WTC11 (cell line): Measurements from ENCODE around the gene C6orf47. TPM values are rescaled to one million over a fixed set of nuclear protein-coding genes. Genes with fewer than 3 reads are reported as not detected.

Experiments used
- ARID4B ChIP-seq: sonication (generic); formaldehyde crosslinking; IDR thresholded peaks from 2 replicates; pipeline ENCODE4 v1.8.0; 2023; ENCODE audit warnings: missing genetic modification reagents, mild to moderate bottlenecking, borderline replicate concordance
- E2F4 ChIP-seq: sonication (generic); formaldehyde crosslinking; IDR thresholded peaks from 2 replicates; pipeline ENCODE4 v1.8.1; 2022; ENCODE audit warnings: low read depth, mild to moderate bottlenecking, moderate library complexity, missing genetic modification reagents, borderline replicate concordance
- E2F5 ChIP-seq: sonication (generic); formaldehyde crosslinking; IDR thresholded peaks from 2 replicates; pipeline ENCODE4 v1.8.1; 2022; ENCODE audit warnings: mild to moderate bottlenecking, moderate library complexity, missing genetic modification reagents
- FOXK1 ChIP-seq: sonication (generic); formaldehyde crosslinking; IDR thresholded peaks from 2 replicates; pipeline ENCODE4 v1.8.0; 2022; ENCODE audit warnings: mild to moderate bottlenecking, moderate library complexity, missing genetic modification reagents
- FOXP1 ChIP-seq: sonication (generic); formaldehyde crosslinking; IDR thresholded peaks from 2 replicates; pipeline ENCODE4 v1.8.0; 2022; ENCODE audit warnings: missing genetic modification reagents, mild to moderate bottlenecking, moderate library complexity, borderline replicate concordance
- MAX ChIP-seq: sonication (generic); formaldehyde crosslinking; IDR thresholded peaks from 2 replicates; pipeline ENCODE4 v1.8.0; 2022; ENCODE audit warnings: mild to moderate bottlenecking, missing genetic modification reagents
- PRDM15 ChIP-seq: sonication (generic); formaldehyde crosslinking; IDR thresholded peaks from 2 replicates; pipeline ENCODE4 v1.8.0; 2022; ENCODE audit warnings: missing genetic modification reagents
- USF1 ChIP-seq: sonication (generic); formaldehyde crosslinking; IDR thresholded peaks from 2 replicates; pipeline ENCODE4 v1.8.0; 2022; ENCODE audit warnings: mild to moderate bottlenecking, missing genetic modification reagents
- ZNF396 ChIP-seq: fragments of 250-450 bp; sonication (Bioruptor Pico); IDR thresholded peaks from 2 replicates; pipeline ENCODE4 v1.8.0; 2021; ENCODE audit warnings: mild to moderate bottlenecking, moderate library complexity, borderline replicate concordance
- ZNF416 ChIP-seq: fragments of 250-450 bp; sonication (Bioruptor Pico); IDR thresholded peaks from 2 replicates; pipeline ENCODE4 v1.9.0; 2021; ENCODE audit warnings: mild to moderate bottlenecking, inconsistent platforms
- ZNF532 ChIP-seq: fragments of 250-450 bp; sonication (Bioruptor Pico); IDR thresholded peaks from 2 replicates; pipeline ENCODE4 v1.9.0; 2021; ENCODE audit warnings: mild to moderate bottlenecking, borderline replicate concordance
- ZSCAN18 ChIP-seq: fragments of 250-450 bp; sonication (Bioruptor Pico); IDR thresholded peaks from 2 replicates; pipeline ENCODE4 v2.1.2; 2022; ENCODE audit warnings: mild to moderate bottlenecking, moderate library complexity
- total RNA-seq: library from RNA; stranded (reverse); gene quantifications from 3 replicates; pipeline ENCODE4 v1.2.3, GENCODE V29; 2021

Gene C6orf47
- total RNA-seq, 1 experiment from 2014 or later, result 16.3 TPM

GRCh38 chr6:31620586-31621319, 39.8 kb downstream of the C6orf47 start, which contains the start of gene PRRC2A (continued):
- TF ChIP-seq USF1 (CRISPR knock-in tag) (peak; percentile 32; the same call in 1 of the 2 replicates), ZNF416 (peak; percentile 23; the same call in 1 of the 2 replicates), E2F5 (CRISPR knock-in tag) (peak; percentile 17; the same call in 1 of the 2 replicates), ARID4B (peak; percentile 55; the same call in 1 of the 2 replicates), FOXK1 (CRISPR knock-in tag) (0 out of 2 replicates have a peak, but pooled peaks have one; percentile 22), PRDM15 (CRISPR knock-in tag) (0 out of 2 replicates have a peak, but pooled peaks have one; percentile 21), ZNF532 (CRISPR knock-in tag) (no peak), MAX (CRISPR knock-in tag) (peak; percentile 33; the same call in 1 of the 2 replicates), ZSCAN18 (CRISPR knock-in tag) (no peak), FOXP1 (peak; percentile 30; the same call in 1 of the 2 replicates), ZNF396 (CRISPR knock-in tag) (no peak), E2F4 (CRISPR knock-in tag) (peak; percentile 35; the same call in 1 of the 2 replicates)
